Prostate gland (tissue), 2 donors: ENCODE data around the gene FAM161A. TPM values are rescaled to one million over a fixed set of nuclear protein-coding genes. Genes with fewer than 3 reads are reported as not detected.
"Not testable (repeated sequence)": the region's sequence is repeated elsewhere in the genome, so short reads cannot be mapped to it uniquely, and the experiment has no call there.

Source experiments
- DNase-seq: peaks from one replicate; pipeline ENCODE4 v3.0.0-alpha.2; 2019; ENCODE audit warnings: low spot score
- H3K27ac ChIP-seq, 2 donors: fragments of 200-600 bp; sonication (generic); 2 replicates each; pipeline ENCODE4 v1.5.1; 2017 to 2019
- H3K27me3 ChIP-seq: fragments of 200-600 bp; sonication (generic); replicated peaks from 2 replicates; pipeline ENCODE4 v1.5.1; 2019; ENCODE audit not compliant: insufficient read depth
- H3K36me3 ChIP-seq, 2 donors: fragments of 200-600 bp; sonication (generic); 1 replicate in 1 of 2; 2 replicates in 1 of 2; pipeline versions ENCODE4 v1.5.1 to v1.8.1; 2017 to 2019
- H3K4me1 ChIP-seq: fragments of 200-600 bp; sonication (generic); replicated peaks from 2 replicates; pipeline ENCODE4 v1.5.1; 2019
- H3K4me3 ChIP-seq, 2 donors: fragments of 200-600 bp; sonication (generic); 2 replicates each; pipeline ENCODE4 v1.5.1; 2017 to 2019
- H3K9me3 ChIP-seq: fragments of 200-600 bp; sonication (generic); 2 replicates; pipeline ENCODE4 v1.5.1; 2017
- POLR2A ChIP-seq: fragments of 450-650 bp; IDR thresholded peaks from one replicate; pipeline ENCODE4 v1.6.1; 2016; ENCODE audit warnings: antibody characterized with exemption, mild to moderate bottlenecking
- POLR2AphosphoS5 ChIP-seq: sonication (generic); formaldehyde crosslinking; IDR thresholded peaks from one replicate; pipeline ENCODE4 v1.6.1; 2017; ENCODE audit warnings: antibody characterized with exemption
- WGBS: methylation state at CpG from one replicate; pipeline ENCODE4 v1.1.5; 2018; 5-methylcytosine and 5-hydroxymethylcytosine counted together
- intact Hi-C: fragments of 100-400 bp; cut with DNase I; formaldehyde crosslinking; loops from one replicate; pipeline ENCODE4 v1.14.2; 2022
- total RNA-seq, 2 donors: library from RNA; depleted of rRNA; stranded (reverse); fragments of >200 nt; gene quantifications; one replicate each; pipeline ENCODE4 v1.1.0, GENCODE V29; 2016
- TF ChIP-seq, protein P1 (sequence below), 4 experiments: fragments of 200-600 bp in 2 of 4; fragments of 450-650 bp in 2 of 4; sonication (generic) in 2 of 4; IDR thresholded peaks; 1 replicate in 3 of 4; 2 replicates in 1 of 4; pipeline ENCODE4 v1.5.1; 2016 to 2019; ENCODE audit warnings: antibody characterized with exemption in 4 of 4, mild to moderate bottlenecking in 2 of 4, moderate library complexity in 2 of 4

FAM161A gene
- total RNA-seq, 2 donors from 2014 or later: 1.8 to 5.0 TPM

DNA sequence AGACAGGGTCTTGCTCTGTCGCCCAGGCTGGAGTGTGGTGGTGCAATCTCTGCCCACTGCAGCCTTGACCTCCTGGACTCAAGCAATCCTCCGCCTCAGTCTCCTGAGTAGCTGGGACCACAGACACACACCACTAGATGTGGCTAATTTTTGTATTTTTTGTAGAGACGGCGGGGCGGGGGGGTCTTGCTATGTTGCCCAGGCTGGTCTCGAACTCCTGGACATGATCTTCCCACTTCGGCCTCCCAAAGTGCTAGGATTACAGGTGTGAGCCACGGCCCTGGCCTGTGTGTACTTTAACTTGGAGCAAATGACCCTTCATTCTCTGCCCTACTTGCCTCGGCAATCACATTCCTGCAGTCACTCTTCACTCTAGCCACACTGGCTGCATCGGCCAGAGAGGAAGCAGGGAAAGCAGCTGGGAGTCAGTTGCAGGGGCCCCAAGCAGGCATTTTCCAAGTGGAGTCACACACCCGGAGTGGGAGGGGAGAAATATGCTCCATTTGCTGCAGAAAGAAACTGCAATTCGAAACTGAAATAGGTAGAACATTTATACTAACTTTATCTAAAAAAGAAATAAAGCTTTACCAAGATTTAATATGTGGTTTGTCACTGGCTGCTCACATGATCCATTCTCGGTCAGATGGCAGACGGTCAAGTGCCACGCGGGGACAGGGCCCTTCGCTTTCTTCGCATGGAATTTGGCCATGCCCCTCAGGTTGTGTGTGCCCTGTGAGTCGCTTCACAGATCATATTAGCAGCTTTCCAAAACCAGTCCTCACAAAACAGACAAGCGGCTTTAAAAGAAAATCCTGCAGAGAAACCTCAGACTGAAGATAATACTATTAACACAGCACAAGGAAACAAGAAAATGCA lies 37.1 kb downstream of the FAM161A start:
- Histone ChIP-seq H3K9me3 (no peaks in the 10 kb centered on the region), H3K27me3 (no peaks in the 10 kb centered on the region), H3K4me3 (no peak overlapping the region), H3K36me3 (no peaks in the 10 kb centered on the region), H3K4me1 (no peaks in the 10 kb centered on the region), H3K27ac (no peak overlapping the region)
- no peak for DNase-seq
- intact Hi-C loops: no loop called here
- TF ChIP-seq POLR2A (no peak), POLR2AphosphoS5 (no peak)
- TF ChIP-seq, protein P1, sequence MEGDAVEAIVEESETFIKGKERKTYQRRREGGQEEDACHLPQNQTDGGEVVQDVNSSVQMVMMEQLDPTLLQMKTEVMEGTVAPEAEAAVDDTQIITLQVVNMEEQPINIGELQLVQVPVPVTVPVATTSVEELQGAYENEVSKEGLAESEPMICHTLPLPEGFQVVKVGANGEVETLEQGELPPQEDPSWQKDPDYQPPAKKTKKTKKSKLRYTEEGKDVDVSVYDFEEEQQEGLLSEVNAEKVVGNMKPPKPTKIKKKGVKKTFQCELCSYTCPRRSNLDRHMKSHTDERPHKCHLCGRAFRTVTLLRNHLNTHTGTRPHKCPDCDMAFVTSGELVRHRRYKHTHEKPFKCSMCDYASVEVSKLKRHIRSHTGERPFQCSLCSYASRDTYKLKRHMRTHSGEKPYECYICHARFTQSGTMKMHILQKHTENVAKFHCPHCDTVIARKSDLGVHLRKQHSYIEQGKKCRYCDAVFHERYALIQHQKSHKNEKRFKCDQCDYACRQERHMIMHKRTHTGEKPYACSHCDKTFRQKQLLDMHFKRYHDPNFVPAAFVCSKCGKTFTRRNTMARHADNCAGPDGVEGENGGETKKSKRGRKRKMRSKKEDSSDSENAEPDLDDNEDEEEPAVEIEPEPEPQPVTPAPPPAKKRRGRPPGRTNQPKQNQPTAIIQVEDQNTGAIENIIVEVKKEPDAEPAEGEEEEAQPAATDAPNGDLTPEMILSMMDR (IDR thresholded peaks at IDR 0.05): no peak
- 72% methylated on average over 20 of the region's 20 CpGs for WGBS

DNA sequence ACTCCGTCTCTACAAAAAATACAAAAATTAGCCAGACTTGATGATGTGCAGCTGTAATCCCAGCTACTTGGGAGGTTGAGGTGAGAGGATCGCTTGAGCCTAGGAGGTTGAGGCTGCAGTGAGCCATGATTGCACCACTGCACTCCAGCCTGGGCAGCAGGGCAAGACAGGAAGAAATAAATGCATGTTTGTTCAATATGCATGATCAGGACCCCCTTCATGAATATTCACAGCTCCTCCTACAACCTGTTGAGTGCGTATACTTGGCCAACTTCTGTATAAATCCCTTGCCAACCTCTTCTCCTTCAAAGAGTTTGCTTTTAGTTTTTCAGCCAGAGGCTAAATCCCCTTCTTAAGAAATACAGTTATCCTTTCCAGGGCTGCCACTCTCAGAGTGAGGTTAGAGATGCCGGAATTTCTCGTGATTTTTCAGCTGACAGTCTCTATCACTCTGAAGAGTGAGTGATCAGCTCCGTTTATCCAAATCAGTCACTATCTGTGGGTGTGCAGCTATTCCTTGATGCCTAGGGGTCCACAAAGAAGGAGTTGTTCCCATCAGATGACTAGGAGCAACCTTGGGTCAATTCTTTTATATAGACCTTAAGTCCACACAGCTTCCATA lies 39.2 kb downstream of the FAM161A start:
- no peaks in the 10 kb centered on the region for H3K4me1 ChIP-seq
- H3K27ac ChIP-seq: no peak overlapping the region
- WGBS: 65% methylated on average over 6 of the region's 6 CpGs
- DNase-seq: no peak
- no peaks in the 10 kb centered on the region for H3K27me3 ChIP-seq
- no peak overlapping the region for H3K4me3 ChIP-seq
- intact Hi-C loops: no loop called here
- H3K9me3 ChIP-seq: no peaks in the 10 kb centered on the region
- no peaks in the 10 kb centered on the region for H3K36me3 ChIP-seq
- TF ChIP-seq POLR2AphosphoS5: no peak
- TF ChIP-seq, protein P1 (IDR thresholded peaks at IDR 0.05): no peak
- TF ChIP-seq POLR2A: no peak

- H3K27me3 ChIP-seq, H3K36me3 ChIP-seq, H3K9me3 ChIP-seq, H3K27ac ChIP-seq, H3K4me1 ChIP-seq, H3K4me3 ChIP-seq, intact Hi-C loops, DNase-seq: not testable (repeated sequence)
- 97% methylated on average over 3 of the region's 3 CpGs for WGBS
Observed at GRCh38 chr2:61813314-61813713, 40.5 kb downstream of the FAM161A start.

DNA sequence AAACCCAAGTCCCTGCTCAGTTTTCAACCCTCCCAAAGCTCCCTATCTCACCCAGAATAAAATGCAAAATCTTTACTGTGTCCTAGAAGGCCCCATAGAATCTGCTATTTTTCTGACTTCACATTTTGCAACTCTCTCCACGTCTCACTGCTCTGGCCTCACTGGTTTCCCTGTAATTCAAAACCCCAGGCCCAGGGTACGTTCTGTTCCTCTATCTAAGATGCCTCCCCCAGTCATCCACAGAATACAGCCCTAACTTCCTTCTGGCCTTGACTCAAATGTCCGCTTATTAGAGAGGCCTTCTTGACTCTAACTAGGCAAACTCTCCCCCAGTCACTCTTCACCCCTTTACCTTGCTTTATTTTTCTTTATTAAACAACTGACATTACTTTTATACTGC lies 42.0 kb downstream of the FAM161A start:
- 74% methylated on average over 3 of the region's 3 CpGs for WGBS

DNA sequence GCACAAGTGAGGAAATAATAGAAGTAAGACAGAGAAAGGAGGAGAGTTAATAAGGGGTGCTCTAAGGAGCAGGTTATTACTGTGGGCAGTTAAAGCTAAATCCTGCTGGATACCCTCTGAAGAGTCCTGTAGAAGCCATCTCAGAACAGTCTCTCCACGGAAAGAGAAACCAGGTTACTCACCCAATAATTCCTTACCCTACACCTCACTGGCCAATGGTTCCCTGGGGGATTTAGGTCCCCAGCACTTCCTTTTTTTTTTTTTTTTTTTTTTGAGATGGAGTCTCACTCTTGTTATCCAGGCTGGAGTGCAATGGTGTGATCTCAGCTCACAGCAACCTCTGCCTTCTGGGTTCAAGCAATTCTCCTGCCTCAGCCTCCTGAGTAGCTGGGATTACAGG lies 43.7 kb downstream of the FAM161A start:
- H3K27ac ChIP-seq, H3K9me3 ChIP-seq, H3K36me3 ChIP-seq, H3K4me3 ChIP-seq, H3K27me3 ChIP-seq, intact Hi-C loops, DNase-seq, H3K4me1 ChIP-seq: not testable (repeated sequence)
- 94% methylated on average over 1 of the region's 1 CpG for WGBS

More for the DNA sequence above, 42.0 kb downstream of the FAM161A start:
- Histone ChIP-seq H3K4me1 (no peaks in the 10 kb centered on the region), H3K27me3 (no peaks in the 10 kb centered on the region), H3K27ac (no peak overlapping the region), H3K4me3 (no peak overlapping the region), H3K36me3 (no peaks in the 10 kb centered on the region), H3K9me3 (no peaks in the 10 kb centered on the region)
- no peak for DNase-seq
- intact Hi-C loops: no loop called here
- no peak for TF ChIP-seq POLR2A
- TF ChIP-seq, protein P1 (IDR thresholded peaks at IDR 0.05): no peak
- TF ChIP-seq POLR2AphosphoS5: no peak

DNA sequence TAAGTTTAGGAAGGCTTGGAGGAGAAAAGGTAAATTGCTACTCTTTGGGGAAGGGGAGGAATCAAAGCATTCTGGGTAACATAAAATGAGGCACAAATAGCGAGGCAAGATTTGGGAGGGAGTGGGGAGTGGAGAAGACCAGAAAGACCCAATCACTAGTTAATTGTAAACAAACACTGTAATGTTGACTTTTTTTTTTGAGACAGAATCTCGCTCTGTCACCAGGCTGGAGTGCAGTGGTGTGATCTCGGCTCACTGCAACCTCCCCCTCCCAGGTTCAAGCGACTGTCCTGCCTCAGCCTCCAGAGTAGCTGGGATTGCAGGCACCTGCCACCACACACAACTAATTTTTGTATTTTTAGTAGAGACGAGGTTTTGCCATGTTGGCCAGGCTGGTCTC lies 45.2 kb downstream of the FAM161A start:
- WGBS: 77% methylated on average over 5 of the region's 5 CpGs
- intact Hi-C loops, H3K4me3 ChIP-seq, H3K9me3 ChIP-seq, H3K27ac ChIP-seq, H3K27me3 ChIP-seq, H3K4me1 ChIP-seq, DNase-seq, H3K36me3 ChIP-seq: not testable (repeated sequence)
